ENCODE measurements around the gene ASCL3.

DNA sequence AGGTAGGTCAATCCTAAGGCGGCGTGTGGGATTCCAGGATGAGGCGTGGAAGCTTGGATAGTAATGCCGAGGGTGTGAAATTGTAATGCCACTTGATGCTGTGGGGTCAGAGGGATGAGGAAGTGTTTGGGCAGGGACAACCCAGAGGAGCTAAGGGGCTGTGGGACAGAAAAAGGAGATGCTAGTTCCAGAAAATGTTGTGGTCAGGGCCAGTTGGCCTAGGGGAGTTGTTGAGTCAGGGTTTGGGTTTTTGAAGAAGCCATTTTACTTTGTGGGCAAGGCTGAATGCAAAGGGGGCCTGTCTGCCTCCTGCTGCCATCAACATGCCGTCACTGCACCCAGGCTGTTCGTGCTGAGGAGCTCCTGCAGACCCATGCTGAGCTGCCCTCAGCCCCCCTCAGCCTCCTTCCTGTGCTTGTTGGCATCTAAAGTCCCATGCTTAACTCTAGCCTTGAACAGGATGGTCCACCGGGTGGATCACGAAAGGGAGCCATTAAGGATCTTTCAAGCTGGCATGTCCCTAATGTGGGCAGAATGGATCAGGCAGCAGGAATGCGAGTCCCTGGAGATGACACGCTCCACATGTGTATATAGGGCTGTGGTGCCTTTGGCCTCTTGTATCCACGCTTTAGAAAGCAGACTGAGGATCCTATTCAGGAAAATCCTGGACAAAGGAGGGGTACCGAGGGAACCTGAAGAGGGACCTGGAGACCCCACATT is 12.2 kb downstream of the ASCL3 start:
- TF ChIP-seq POLR2AphosphoS5 (IDR thresholded peaks at IDR 0.05; ENCODE audit: low read depth, low read length) (no peak), POLR2A (IDR thresholded peaks at IDR 0.05; ENCODE audit: low read depth, low read length) (no peak)

Measured in GM12891 (cell line).